ENCODE results near the gene HCN1.

- TF ChIP-seq CSDC2 (CRISPR knock-in tag; IDR thresholded peaks at IDR 0.05) (no peak), CREB5 (CRISPR knock-in tag; IDR thresholded peaks at IDR 0.05; ENCODE audit: low read depth) (no peak), ZFP30 (CRISPR knock-in tag; IDR thresholded peaks at IDR 0.05) (no peak), RARB (CRISPR knock-in tag; IDR thresholded peaks at IDR 0.05) (no peak)
These were observed 94.8 kb downstream of the HCN1 start for GRCh38 chr5:45601424-45601823.
